PFSK-1 (cell line): ENCODE results near the gene MGP.

ENCODE experiments used
- FOXP2 ChIP-seq: optimal IDR thresholded peaks from 2 replicates; pipeline ENCODE3; 2011; ENCODE audit warnings: borderline replicate concordance, control low read depth, inconsistent platforms; ENCODE audit not compliant: insufficient read depth; ENCODE audit errors: extremely low read length, extremely low read depth
- POLR2AphosphoS5 ChIP-seq: IDR thresholded peaks from 2 replicates; pipeline ENCODE4 v1.6.1; 2012; ENCODE audit warnings: low read depth, mild to moderate bottlenecking, control low read depth, low read length, moderate library complexity
- SIN3A ChIP-seq: IDR thresholded peaks from 2 replicates; pipeline ENCODE4 v1.6.1; 2012; ENCODE audit warnings: mild to moderate bottlenecking, low read length, moderate library complexity, borderline replicate concordance; ENCODE audit not compliant: insufficient read depth
- TAF1 ChIP-seq: IDR thresholded peaks from 2 replicates; pipeline ENCODE4 v1.6.1; 2012; ENCODE audit warnings: low read length, control low read depth, borderline replicate concordance; ENCODE audit not compliant: insufficient read depth
- TF ChIP-seq, protein P1 (sequence below), 2 experiments: IDR thresholded peaks; 2 replicates each; pipeline versions ENCODE4 v1.6.1 to v1.8.0; 2011 to 2012; ENCODE audit warnings: low read depth in 2 of 2, low read length in 2 of 2, control low read depth in 1 of 2, inconsistent platforms in 1 of 2, mild to moderate bottlenecking in 1 of 2, moderate library complexity in 1 of 2; ENCODE audit not compliant: insufficient read depth in 1 of 2

The MGP gene

DNA sequence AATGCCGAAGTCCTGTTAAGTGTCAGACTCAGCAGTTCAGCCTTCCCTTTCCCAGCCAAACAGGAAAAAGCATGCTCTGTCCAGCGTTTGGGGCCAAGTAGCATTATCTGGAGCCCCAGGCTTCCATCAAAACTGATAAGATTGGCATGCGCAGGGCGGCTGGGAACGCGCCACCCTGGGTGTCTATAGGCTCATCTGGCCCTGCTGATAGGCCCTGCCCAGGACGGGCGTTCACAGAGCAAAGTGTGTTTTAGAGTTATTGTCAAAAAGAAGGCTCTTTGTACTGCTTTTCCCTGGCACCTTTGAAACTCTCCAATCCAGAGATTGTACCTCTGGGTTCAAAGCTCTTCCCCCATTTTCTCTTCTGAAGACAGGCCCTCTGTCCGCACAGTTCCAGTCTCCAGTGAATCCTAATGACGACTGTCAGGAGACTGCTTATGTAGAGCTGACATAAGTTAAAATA, 42.2 kb downstream of the MGP start, which contains the start of gene ART4:
TSS of gene ART4 (minus strand) at position 102 of the 463 bp plus-strand sequence. CDS start 413 bp downstream, outside the sequence.
- TF ChIP-seq, protein P1, sequence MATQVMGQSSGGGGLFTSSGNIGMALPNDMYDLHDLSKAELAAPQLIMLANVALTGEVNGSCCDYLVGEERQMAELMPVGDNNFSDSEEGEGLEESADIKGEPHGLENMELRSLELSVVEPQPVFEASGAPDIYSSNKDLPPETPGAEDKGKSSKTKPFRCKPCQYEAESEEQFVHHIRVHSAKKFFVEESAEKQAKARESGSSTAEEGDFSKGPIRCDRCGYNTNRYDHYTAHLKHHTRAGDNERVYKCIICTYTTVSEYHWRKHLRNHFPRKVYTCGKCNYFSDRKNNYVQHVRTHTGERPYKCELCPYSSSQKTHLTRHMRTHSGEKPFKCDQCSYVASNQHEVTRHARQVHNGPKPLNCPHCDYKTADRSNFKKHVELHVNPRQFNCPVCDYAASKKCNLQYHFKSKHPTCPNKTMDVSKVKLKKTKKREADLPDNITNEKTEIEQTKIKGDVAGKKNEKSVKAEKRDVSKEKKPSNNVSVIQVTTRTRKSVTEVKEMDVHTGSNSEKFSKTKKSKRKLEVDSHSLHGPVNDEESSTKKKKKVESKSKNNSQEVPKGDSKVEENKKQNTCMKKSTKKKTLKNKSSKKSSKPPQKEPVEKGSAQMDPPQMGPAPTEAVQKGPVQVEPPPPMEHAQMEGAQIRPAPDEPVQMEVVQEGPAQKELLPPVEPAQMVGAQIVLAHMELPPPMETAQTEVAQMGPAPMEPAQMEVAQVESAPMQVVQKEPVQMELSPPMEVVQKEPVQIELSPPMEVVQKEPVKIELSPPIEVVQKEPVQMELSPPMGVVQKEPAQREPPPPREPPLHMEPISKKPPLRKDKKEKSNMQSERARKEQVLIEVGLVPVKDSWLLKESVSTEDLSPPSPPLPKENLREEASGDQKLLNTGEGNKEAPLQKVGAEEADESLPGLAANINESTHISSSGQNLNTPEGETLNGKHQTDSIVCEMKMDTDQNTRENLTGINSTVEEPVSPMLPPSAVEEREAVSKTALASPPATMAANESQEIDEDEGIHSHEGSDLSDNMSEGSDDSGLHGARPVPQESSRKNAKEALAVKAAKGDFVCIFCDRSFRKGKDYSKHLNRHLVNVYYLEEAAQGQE (IDR thresholded peaks at IDR 0.05; ENCODE audit: insufficient read depth in 1 of 2, low read depth in 2 of 2, low read length in 2 of 2) = peak; percentile 69 to 90
- no peak for TF ChIP-seq POLR2AphosphoS5

- TF ChIP-seq FOXP2 (no peak), SIN3A (no peak), POLR2AphosphoS5 (no peak), TAF1 (no peak)
- TF ChIP-seq, protein P1 (IDR thresholded peaks at IDR 0.05; ENCODE audit: insufficient read depth in 1 of 2, low read depth in 2 of 2, low read length in 2 of 2) = no peak
Observed at GRCh38 chr12:14842315-14842714, 43.3 kb downstream of the MGP start.

DNA sequence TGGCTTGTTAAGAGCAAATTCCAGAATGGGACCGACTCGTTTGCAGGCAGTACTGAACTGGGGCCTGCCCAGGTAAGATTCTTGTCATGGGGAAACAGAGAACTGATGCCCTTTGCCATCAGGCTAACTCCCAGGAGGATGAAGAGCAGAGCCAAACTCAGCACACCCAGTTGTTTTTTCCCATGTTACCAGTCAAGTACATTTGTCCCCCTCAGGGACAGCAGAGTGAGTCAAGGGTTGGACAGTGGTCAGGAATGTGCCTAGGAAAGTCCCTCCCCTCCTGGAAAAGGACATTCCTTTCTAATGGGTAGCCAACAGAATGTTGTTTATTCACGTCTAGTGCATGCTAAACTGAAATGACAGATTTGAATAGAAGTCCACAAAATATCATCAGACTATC, 43.9 kb downstream of the MGP start:
- TF ChIP-seq SIN3A = no peak
- no peak for TF ChIP-seq POLR2AphosphoS5
- TF ChIP-seq TAF1 = no peak
- TF ChIP-seq, protein P1 (IDR thresholded peaks at IDR 0.05; ENCODE audit: insufficient read depth in 1 of 2, low read depth in 2 of 2, low read length in 2 of 2) = no peak

DNA sequence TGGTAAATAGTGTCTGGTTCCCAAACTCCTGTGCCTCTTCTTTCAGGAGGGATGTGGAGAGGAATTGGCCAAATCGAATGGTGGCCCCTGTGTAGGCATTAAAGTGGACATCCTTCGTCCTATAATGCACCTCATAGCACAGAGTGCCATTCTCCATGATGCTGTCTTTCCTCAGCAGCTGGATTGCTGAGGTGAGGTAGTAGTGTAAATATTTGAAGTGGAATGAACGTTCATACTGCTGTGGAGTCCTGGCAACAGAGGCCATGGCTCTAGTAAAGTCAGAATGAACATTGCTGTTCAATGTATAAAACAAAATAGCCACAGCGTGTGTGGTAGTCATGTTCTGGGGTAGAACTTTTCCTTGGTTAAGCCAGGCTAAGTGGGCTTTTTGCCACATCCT, 45.0 kb downstream of the MGP start:
- TF ChIP-seq POLR2AphosphoS5 (no peak), FOXP2 (no peak), TAF1 (no peak), SIN3A (no peak)
- TF ChIP-seq, protein P1 (IDR thresholded peaks at IDR 0.05; ENCODE audit: insufficient read depth in 1 of 2, low read depth in 2 of 2, low read length in 2 of 2) = no peak

DNA sequence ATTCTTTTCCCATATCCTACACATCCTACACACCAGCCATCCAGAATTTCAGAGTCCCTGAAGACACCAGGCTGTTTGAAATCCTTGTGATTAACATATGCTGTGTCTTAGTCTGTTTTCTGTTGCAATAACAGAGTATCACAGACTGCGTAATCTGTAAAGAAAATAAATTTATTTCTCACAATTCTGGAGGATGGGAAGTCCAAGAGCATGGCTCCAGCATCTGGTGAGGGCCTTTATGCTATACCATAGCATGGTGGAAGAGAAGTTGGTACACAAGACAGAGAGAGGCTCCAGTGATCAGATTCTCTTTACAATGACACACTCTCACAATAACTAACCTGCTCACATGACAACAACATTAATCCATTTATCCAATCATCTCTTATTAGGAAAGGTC, 46.4 kb downstream of the MGP start:
- TF ChIP-seq TAF1 (no peak), FOXP2 (no peak), SIN3A (no peak), POLR2AphosphoS5 (no peak)
- TF ChIP-seq, protein P1 (IDR thresholded peaks at IDR 0.05; ENCODE audit: insufficient read depth in 1 of 2, low read depth in 2 of 2, low read length in 2 of 2) = no peak
